ENCODE data around the gene RASGRF2. TPM values are rescaled to one million over a fixed set of nuclear protein-coding genes. Genes with fewer than 3 reads are reported as not detected.
"Not testable (repeated sequence)": the region's sequence is repeated elsewhere in the genome, so short reads cannot be mapped to it uniquely, and the experiment has no call there.

Gene RASGRF2
- total RNA-seq, 2 experiments from 2014 or later, result 18.8 to 19.3 TPM

DNA sequence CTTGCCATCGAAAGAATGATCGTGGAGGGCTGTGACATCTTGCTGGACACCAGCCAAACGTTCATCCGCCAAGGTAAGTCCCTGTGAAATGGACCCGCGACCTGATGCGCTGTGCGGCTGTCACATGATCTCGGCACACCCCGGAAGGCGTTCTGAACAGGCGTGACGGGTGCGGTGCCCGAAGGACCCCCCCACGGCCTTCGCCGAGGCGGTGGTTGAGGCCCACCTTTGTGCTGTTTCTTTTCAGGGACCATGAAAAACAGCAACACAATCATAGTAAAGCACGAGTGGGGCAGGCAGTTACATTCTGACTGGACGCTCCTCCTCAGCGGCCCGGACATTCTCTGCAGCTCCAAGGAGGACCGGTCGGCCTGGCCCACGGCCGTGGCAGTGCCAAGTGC, 126.7 kb downstream of the RASGRF2 start:
- no peak overlapping the region for H3K27ac Mint-ChIP-seq
- H3K4me1 Mint-ChIP-seq, result peaks cover 5% of the 10 kb centered on the region
- H3K4me3 Mint-ChIP-seq, result no peak overlapping the region
- no peaks in the 10 kb centered on the region for H3K27me3 Mint-ChIP-seq
- POLR2A ChIA-PET, result no interaction called here
- DNase-seq (no peak), ATAC-seq (ENCODE audit: low read depth) (no peak)
- no peaks in the 10 kb centered on the region for H3K9me3 Mint-ChIP-seq
- peaks cover 27% of the 10 kb centered on the region for H3K36me3 Mint-ChIP-seq

GRCh38 chr5:81091199-81091598, 131.0 kb downstream of the RASGRF2 start:
- H3K27me3 Mint-ChIP-seq, result no peaks in the 10 kb centered on the region

DNA sequence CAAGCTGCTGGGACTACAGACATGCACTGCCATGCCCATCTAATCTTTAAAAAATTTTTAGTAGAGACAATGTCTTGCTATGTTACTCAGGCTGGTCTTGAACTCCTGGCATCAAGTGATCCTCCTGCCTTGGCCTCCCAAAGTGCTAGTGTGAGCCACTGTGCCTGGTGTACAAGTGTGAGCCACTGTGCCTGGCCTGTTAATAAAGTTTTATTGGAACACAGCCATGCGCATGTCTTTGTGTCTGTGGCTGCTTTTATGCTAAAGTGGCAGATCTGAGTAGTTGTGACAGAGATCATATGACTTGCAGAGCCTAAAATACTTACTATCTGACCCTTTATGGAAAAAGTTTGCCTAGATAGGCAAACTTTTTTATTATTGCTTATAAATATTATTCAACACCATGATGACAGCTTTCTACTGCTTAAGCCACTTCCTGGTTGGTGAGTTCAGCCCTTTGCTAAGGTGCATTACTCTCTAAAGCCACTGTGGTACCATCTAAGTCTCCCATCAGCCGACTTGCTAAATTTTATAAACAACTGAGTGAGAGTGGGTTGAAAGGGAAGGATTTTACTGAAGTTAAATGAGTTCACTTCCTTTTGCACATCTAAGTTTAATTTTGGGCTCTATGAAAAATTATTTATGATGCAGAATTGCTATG, 133.5 kb downstream of the RASGRF2 start:
- Mint-ChIP-seq H3K4me3 (no peak overlapping the region), H3K27me3 (no peaks in the 10 kb centered on the region), H3K9me3 (no peaks in the 10 kb centered on the region), H3K36me3 (peaks cover 18% of the 10 kb centered on the region), H3K27ac (no peak overlapping the region), H3K4me1 (peaks cover 3% of the 10 kb centered on the region)
- no peak for DNase-seq
- ATAC-seq (ENCODE audit: low read depth), result peak; percentile 58
- POLR2A ChIA-PET, result no interaction called here

More at GRCh38 chr5:81091199-81091598, 131.0 kb downstream of the RASGRF2 start:
- no peak for DNase-seq
- Mint-ChIP-seq H3K36me3 (peaks cover 26% of the 10 kb centered on the region), H3K4me1 (peaks cover 3% of the 10 kb centered on the region), H3K4me3 (no peak overlapping the region), H3K9me3 (no peaks in the 10 kb centered on the region), H3K27ac (no peak overlapping the region)
- ATAC-seq (ENCODE audit: low read depth), result no peak
- POLR2A ChIA-PET, result no interaction called here

DNA sequence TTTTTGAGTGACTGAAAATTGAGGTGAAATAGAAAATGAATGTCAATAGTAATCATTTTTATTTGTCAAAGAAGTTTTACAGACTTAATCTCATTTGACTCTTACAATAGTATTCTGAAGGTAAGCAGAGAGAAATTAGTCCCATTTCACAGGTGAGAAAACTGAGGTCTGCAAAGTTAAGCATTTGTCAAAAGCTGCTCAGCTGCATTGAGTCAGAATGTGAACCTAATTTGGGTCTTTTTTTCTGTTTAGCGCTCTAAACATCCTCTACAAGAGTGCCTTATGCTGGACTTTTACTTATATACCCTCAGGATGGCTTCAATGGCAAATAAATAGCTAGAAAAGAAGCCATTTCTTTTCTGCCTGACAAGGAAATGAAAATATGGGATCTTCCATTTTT, 135.7 kb downstream of the RASGRF2 start:
- Mint-ChIP-seq H3K4me3 (no peak overlapping the region), H3K36me3 (peaks cover 22% of the 10 kb centered on the region), H3K27ac (no peak overlapping the region), H3K9me3 (no peaks in the 10 kb centered on the region), H3K27me3 (no peaks in the 10 kb centered on the region), H3K4me1 (peaks cover 2% of the 10 kb centered on the region)
- DNase-seq (no peak), ATAC-seq (ENCODE audit: low read depth) (no peak)
- POLR2A ChIA-PET, result no interaction called here

- DNase-seq (no peak), ATAC-seq (ENCODE audit: low read depth) (no peak)
- Mint-ChIP-seq H3K36me3 (peaks cover 18% of the 10 kb centered on the region), H3K4me1 (peaks cover 2% of the 10 kb centered on the region), H3K27me3 (no peaks in the 10 kb centered on the region), H3K27ac (no peak overlapping the region), H3K9me3 (no peaks in the 10 kb centered on the region), H3K4me3 (no peak overlapping the region)
- POLR2A ChIA-PET, result no interaction called here
Measured at GRCh38 chr5:81097713-81098112, 137.6 kb downstream of the RASGRF2 start.

DNA sequence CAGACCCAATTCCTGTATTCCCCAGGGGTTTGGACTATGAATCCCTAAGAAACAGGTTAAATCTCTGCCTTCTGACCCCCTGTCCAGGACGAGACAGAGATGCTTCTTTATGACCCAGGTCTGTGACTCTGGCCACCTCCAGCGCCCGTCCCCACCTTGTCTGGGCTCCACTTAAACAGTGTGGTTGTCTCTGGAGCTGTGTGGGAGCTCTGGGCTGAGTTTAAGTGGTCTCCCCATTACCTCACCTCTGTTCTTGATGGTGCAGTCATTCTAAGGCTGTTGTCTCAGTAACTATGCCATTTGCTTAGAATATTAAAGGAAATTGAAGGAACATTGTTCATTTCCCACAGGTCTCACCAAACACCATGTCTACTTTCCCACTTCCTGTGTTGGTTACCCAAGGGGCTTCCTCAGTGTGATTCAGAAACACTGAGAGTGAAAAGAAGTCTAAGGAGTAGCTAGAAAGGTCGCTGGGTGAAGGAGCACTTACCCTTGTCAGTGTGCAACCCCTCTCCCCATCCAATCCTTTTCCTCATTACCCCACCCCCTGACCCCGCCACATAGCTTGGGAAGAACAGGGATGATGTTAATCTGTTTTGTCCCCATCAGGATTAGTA, 145.2 kb downstream of the RASGRF2 start:
- H3K4me3 Mint-ChIP-seq, result peak overlapping the region; percentile 59
- H3K36me3 Mint-ChIP-seq, result peaks cover 2% of the 10 kb centered on the region
- H3K4me1 Mint-ChIP-seq, result peaks cover 32% of the 10 kb centered on the region
- H3K27me3 Mint-ChIP-seq, result no peaks in the 10 kb centered on the region
- POLR2A ChIA-PET, result interaction anchor here (0.6 kb wide), 1 partner anchor 118 kb away, joined by 3 read pairs; no protein-coding TSS in a partner anchor
- H3K27ac Mint-ChIP-seq, result peak overlapping the region; percentile 14
- ATAC-seq (ENCODE audit: low read depth), result peak; percentile 65
- no peaks in the 10 kb centered on the region for H3K9me3 Mint-ChIP-seq
- no peak for DNase-seq

GRCh38 chr5:81115261-81115660, 155.1 kb downstream of the RASGRF2 start:
- DNase-seq (no peak), ATAC-seq (ENCODE audit: low read depth) (no peak)
- Mint-ChIP-seq H3K27me3 (no peaks in the 10 kb centered on the region), H3K4me1 (peaks cover 6% of the 10 kb centered on the region), H3K36me3 (peaks cover 32% of the 10 kb centered on the region), H3K27ac (no peak overlapping the region), H3K9me3 (no peaks in the 10 kb centered on the region), H3K4me3 (no peak overlapping the region)
- POLR2A ChIA-PET, result no interaction called here

DNA sequence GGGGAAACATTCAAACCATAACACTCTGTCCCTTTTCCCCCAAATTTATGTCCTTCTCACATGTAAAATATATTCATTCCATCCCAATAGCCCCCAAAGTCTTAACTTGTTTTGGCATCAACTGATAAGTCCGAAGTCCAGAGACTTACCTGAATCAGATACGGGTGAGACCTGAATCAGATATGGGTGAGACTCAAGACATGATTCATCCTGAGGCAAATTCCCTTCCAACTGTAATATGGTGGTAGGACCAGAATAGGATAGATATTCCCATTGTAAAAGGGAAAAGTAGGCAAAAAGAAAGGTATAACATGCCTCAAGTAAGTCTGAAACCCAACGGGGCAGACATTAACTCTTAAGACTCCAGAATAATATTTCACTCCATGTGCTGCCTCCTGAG, 157.4 kb downstream of the RASGRF2 start:
- H3K36me3 Mint-ChIP-seq, result peaks cover 47% of the 10 kb centered on the region
- POLR2A ChIA-PET, result no interaction called here
- H3K4me3 Mint-ChIP-seq, result no peak overlapping the region
- no peak overlapping the region for H3K27ac Mint-ChIP-seq
- peaks cover 18% of the 10 kb centered on the region for H3K4me1 Mint-ChIP-seq
- ATAC-seq (ENCODE audit: low read depth) (no peak), DNase-seq (no peak)
- H3K27me3 Mint-ChIP-seq, result no peaks in the 10 kb centered on the region
- peaks cover 2% of the 10 kb centered on the region for H3K9me3 Mint-ChIP-seq

DNA sequence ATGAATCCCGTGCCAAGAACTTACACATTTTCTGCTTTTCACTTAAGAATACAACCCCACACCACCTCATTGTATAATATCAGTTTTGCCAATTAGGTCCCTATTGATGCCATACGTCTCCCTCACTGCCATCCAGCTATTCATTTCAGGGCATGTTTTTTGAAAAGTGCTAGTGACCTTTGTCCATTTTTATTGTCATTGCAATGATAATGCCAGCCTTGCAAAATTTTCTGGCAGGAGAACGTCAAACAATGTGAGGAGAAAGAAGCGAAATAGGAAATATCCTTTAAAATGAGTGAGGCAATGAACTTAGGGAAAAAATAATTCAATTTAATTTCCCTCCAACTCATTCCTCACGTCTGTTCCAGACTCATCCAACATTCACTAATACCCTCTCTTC, 161.1 kb downstream of the RASGRF2 start:
- Mint-ChIP-seq H3K4me3 (no peak overlapping the region), H3K27ac (no peak overlapping the region), H3K27me3 (no peaks in the 10 kb centered on the region), H3K36me3 (peaks cover 41% of the 10 kb centered on the region), H3K4me1 (peaks cover 12% of the 10 kb centered on the region), H3K9me3 (peaks cover 2% of the 10 kb centered on the region)
- ATAC-seq (ENCODE audit: low read depth), result no peak
- no peak for DNase-seq
- POLR2A ChIA-PET, result no interaction called here

GRCh38 chr5:81121836-81122630, 161.9 kb downstream of the RASGRF2 start:
- Mint-ChIP-seq H3K27me3 (no peaks in the 10 kb centered on the region), H3K4me1 (peaks cover 12% of the 10 kb centered on the region), H3K27ac (peak overlapping the region; percentile 67), H3K9me3 (peaks cover 2% of the 10 kb centered on the region), H3K36me3 (peaks cover 41% of the 10 kb centered on the region), H3K4me3 (peak overlapping the region; percentile 45)
- DNase-seq (no peak), ATAC-seq (ENCODE audit: low read depth) (peak; percentile 39)
- POLR2A ChIA-PET, result no interaction called here

DNA sequence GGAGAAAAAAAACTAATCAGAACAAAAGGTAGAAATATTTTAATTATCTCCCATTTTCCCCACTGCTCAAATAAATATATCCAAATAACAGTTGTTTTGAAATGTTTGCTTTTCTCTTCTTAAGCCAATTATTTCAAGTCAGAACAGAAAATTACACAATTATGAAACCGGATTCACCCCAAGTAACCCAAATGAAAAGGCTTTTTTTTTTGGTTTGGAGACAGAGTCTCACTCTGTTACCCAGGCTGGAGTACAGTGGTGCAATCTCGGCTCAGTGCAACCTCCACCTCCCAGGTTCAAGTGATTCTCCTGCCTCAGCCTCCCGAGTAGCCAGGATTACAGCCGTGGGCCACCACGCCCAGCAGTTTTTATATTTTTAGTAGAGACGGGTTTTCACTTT, 164.5 kb downstream of the RASGRF2 start:
- H3K27ac Mint-ChIP-seq; POLR2A ChIA-PET; H3K27me3 Mint-ChIP-seq; DNase-seq; H3K4me3 Mint-ChIP-seq; H3K9me3 Mint-ChIP-seq; ATAC-seq (ENCODE audit: low read depth): not testable (repeated sequence)
- Mint-ChIP-seq H3K36me3 (peaks cover 33% of the 10 kb centered on the region), H3K4me1 (peaks cover 18% of the 10 kb centered on the region)

GRCh38 chr5:81125959-81126358, 165.8 kb downstream of the RASGRF2 start:
- Mint-ChIP-seq H3K4me1 (peaks cover 18% of the 10 kb centered on the region), H3K27me3 (no peaks in the 10 kb centered on the region), H3K4me3 (no peak overlapping the region), H3K36me3 (peaks cover 30% of the 10 kb centered on the region), H3K9me3 (peaks cover 2% of the 10 kb centered on the region), H3K27ac (no peak overlapping the region)
- POLR2A ChIA-PET, result no interaction called here
- no peak for ATAC-seq (ENCODE audit: low read depth)
- DNase-seq, result no peak

GRCh38 chr5:81128416-81128815, 168.3 kb downstream of the RASGRF2 start:
- Mint-ChIP-seq H3K4me3 (no peak overlapping the region), H3K4me1 (peaks cover 5% of the 10 kb centered on the region), H3K9me3 (no peaks in the 10 kb centered on the region), H3K27ac (no peak overlapping the region), H3K27me3 (no peaks in the 10 kb centered on the region), H3K36me3 (peaks cover 14% of the 10 kb centered on the region)
- ATAC-seq (ENCODE audit: low read depth), result no peak
- POLR2A ChIA-PET, result no interaction called here
- no peak for DNase-seq

GRCh38 chr5:81132381-81132780, 172.2 kb downstream of the RASGRF2 start:
- Mint-ChIP-seq H3K27ac (no peak overlapping the region), H3K27me3 (no peaks in the 10 kb centered on the region), H3K4me3 (no peak overlapping the region), H3K36me3 (peaks cover 21% of the 10 kb centered on the region), H3K4me1 (peaks cover 5% of the 10 kb centered on the region), H3K9me3 (peaks cover 1% of the 10 kb centered on the region)
- POLR2A ChIA-PET, result no interaction called here
- ATAC-seq (ENCODE audit: low read depth) (no peak), DNase-seq (no peak)

All from activated naive CD8-positive, alpha-beta T cell treated with anti-CD3 and anti-CD28 coated beads, Interleukin-2, amount 10 ng/mL, durations not matched to agents 7 days and 5 days (primary cell).